T-helper 9 cell (primary cell): ENCODE results near the gene SENP1.

Source experiments
- DNase-seq: peaks from one replicate; pipeline ENCODE4 v3.0.0-alpha.2; 2020

SENP1 gene

DNA sequence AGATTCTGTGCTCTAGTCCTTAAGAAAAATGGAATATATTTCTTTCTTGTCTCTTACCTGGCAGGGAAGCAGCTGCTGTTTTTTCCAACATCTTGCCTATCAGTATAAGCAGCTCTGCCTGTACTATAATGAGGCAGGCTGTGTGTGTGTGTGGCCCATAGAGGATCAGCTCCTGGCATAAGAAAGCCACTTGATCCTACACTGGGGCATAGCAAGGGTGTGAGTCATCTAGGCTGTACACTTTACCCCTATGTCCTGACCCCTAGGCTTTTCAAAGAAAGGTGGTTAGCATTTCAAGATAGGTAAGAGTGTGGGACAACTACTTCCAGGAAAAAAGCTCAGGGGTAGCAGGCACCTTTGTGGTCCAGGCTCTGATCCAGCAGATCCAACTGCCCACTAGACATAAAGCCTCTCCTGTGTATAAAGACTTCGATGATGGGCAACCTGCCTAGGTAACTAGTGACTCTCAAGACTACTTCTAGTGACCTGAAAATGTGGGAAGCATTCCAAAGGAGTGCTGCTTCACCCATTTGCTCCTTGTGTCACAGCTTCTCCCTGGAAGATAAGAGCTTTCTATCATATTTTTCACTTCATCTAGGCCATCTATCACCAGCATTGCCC is 4.9 kb upstream of the SENP1 start:
- DNase-seq: no peak

- DNase-seq: no peak
These were observed 3.5 kb upstream of the SENP1 start for GRCh38 chr12:48109424-48109823.

GRCh38 chr12:48106681-48107613 is 1.1 kb upstream of the SENP1 start:
- no peak for DNase-seq

DNA sequence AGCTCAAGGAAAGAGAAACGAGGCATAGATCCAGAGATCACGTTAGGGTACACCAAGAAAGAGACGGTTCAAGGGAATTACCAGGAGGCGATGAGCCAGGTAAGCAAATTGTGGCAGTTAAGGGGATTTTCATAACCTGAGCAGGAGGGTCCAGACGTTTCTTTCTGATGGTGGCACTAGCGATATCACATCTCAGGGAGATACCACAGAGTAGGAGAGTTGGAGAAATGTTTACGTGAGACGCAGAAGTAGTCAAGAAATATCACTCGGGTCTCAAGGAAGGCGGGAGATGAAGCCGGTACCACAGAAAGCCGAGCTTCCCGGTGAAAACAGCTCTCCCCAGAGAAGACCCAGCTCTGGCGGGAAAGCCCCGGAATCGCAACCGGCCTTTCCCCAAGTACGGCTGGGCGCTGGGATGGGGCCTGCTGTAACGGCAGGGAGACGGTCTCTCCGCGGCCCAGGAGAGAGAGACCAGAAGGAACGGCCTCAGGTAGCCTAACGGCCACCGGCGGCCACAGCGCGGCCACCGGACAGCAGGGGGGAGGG is 485 bp downstream of the SENP1 start:
- DNase-seq: peak; percentile 55

GRCh38 chr12:48104531-48104930 is 1.3 kb downstream of the SENP1 start:
- DNase-seq: no peak

DNA sequence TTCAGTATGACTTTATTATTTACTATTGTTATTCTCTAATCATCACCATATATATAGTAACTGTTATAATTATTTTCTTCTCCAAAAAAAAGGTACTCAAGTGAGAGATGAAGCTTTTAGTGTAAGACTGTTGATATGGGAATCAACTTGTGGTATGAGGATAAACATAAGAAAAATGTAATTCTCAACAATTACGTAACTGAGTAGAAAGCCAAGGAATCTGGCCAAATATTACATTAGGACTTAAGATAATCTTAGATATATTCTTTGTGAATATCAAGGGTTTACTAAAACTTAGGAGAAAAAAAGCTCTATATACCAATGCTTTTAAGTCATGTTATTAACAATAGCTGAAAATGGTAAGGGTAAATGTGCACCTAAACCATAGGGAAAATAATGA is 13.3 kb downstream of the SENP1 start:
- DNase-seq: no peak

DNA sequence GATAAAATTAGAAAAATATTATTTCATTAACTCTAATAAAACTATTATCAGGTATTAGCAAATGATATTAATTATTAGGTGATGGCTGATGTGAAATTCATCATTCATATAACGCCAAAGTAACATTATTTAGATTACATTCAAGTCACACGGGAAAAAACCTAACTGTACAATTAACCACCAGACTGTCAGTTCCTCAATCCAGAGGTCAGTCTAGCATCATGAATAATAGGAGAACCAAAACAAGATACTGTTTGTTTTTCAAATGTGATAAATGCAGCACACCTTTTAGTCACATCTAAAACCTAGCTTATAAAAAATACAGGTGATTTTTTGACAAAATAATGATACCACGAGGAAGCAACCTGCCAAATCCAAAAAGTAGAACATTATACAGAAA is 19.6 kb downstream of the SENP1 start:
- no peak for DNase-seq

DNA sequence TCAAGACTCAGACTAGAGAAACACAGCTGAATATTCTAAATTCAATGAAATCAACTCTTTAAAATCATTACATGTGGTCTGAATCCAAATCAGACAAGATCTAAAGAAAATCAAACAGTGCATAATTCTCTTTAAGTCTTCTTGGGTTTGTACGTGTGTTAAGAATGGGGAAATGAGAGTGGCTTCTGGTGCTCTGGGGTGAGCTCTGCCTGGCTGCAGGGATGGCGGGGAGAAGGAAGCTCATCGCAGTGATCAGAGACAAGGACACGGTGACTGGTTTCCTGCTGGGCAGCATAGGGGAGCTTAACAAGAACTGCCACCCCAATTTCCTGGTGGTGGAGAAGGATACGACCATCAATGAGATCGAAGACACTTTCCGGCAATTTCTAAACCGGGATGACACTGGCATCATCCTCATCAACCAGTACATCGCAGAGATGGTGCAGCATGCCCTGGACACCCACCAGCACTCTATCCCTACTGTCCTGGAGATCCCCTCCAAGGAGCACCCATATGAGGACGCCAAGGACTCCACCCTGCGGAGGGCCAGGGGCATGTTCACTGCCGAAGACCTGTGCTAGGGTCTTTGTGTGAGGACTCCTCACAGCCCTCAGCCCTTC is 20.9 kb downstream of the SENP1 start:
- no peak for DNase-seq

DNA sequence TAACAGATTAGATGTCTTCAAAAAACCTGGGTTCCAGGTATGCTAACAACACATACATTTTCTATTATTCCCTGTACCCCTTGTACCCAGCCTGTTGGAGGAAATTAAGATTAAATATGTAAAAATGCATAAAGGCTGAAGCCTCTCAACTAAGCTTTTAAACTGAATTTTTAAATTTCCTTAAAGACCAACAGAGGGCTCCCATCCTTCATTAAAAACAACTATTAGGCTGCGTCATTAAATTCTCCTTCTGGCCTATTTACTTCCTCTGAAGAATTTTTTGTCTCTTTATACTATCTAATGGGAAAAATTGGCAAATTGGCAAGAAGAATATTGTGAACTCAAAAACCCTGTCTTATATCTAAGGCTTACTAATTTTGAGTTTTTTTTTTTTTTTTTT is 21.8 kb downstream of the SENP1 start:
- no peak for DNase-seq

DNA sequence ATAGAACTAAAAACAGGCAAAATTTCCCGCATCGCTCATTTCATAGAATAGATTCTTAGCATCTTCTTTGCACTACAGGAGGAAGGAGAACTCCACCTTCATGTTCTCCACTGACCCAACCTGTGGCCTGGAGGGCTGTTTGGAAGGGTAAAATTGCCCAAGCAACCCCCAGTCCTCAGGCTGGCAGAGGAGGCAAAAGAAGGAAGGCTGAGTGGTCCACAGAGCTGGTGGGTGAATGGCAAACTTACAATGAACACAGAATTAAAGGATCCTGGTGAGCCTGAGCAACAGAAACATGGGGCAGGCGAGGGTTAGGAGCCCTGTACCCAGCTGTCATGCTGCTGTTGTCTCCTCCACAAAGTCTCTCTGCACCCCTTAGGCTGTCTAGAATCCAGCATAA is 25.1 kb downstream of the SENP1 start:
- DNase-seq: no peak

DNA sequence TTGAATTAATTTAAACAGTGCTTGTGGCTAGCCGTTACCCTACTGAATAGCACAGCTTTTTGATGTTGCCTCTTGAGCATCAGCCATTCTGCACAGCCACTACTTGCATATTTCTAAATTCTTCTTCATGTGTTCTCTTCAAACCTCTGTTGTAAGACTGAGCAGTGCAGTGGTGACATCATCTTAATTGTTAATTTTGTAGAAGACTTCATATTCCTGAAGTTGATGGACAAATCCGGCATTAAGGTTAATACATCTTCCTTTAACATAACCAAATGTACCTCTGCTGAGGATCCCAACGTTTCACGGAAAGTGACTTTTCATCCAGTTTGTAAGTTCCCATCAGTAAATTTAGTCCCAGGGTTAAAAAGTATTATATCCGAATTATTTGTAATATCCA is 25.6 kb downstream of the SENP1 start:
- no peak for DNase-seq

GRCh38 chr12:48078901-48079300 is 27.0 kb downstream of the SENP1 start:
- no peak for DNase-seq

GRCh38 chr12:48077111-48077510 is 28.8 kb downstream of the SENP1 start:
- DNase-seq: no peak

GRCh38 chr12:48075832-48076231 is 30.0 kb downstream of the SENP1 start:
- DNase-seq: no peak

- no peak for DNase-seq
These were observed 31.6 kb downstream of the SENP1 start for GRCh38 chr12:48074266-48074665.

DNA sequence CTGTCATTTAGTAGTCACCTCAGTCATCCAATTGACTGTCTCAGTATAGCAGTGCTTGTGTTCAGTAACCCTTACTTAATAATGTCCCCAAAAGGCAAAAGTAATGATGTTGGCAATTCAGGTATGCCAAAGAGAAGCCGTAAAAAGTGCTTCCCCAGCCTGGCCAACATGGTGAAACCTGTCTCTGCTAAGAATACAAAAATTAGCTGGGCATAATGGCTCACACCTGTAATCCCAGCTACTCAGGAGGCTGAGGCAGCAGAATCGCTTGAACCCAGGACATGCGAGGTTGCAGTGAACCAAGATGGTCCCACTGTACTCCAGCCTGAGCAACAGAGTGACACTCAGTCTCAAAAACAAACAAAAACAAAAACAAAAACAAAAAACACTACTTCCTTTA is 33.6 kb downstream of the SENP1 start:
- no peak for DNase-seq

DNA sequence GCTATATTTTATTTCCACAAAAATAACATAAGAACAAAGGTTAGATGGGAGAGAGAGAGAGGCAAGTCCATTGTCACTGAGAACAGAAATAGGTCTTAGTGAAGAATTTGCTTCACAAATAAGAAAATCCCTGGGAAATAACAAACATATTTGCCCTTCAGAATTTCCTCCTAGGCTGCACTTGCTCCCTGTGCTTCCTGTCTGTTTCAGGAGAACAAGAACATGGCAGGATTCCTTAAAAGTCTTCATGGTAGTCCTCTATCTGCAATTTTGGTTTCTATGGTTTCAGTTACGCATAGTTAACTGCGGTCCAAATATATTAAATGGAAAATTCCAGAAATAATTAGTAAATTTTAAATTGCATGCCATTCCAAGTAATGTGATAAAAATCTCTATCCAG is 34.1 kb downstream of the SENP1 start:
- DNase-seq: no peak

- no peak for DNase-seq
These were observed 35.1 kb downstream of the SENP1 start for GRCh38 chr12:48070731-48071130.

- no peak for DNase-seq
These were observed 35.8 kb downstream of the SENP1 start for GRCh38 chr12:48070033-48070432.

DNA sequence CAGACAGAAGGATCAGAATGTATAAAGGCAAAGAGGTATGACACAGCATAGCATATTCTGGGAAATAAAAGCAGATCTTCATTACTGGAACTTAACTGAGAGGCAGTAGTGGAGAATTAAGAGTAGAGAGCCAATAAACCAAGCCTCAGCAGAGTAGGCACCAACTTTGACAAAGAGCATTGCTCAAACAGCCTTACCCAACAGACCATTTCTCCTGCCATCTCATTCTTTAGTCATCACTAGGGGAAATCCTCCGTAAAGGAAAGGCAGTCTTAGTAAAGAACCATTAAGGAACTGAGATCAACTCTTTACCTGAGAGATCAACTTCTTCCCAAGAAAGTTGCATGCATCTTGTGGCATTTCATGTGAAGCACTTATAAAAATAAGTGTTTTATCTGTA is 36.6 kb downstream of the SENP1 start:
- DNase-seq: no peak

GRCh38 chr12:48068457-48068856 is 37.4 kb downstream of the SENP1 start:
- DNase-seq: no peak

DNA sequence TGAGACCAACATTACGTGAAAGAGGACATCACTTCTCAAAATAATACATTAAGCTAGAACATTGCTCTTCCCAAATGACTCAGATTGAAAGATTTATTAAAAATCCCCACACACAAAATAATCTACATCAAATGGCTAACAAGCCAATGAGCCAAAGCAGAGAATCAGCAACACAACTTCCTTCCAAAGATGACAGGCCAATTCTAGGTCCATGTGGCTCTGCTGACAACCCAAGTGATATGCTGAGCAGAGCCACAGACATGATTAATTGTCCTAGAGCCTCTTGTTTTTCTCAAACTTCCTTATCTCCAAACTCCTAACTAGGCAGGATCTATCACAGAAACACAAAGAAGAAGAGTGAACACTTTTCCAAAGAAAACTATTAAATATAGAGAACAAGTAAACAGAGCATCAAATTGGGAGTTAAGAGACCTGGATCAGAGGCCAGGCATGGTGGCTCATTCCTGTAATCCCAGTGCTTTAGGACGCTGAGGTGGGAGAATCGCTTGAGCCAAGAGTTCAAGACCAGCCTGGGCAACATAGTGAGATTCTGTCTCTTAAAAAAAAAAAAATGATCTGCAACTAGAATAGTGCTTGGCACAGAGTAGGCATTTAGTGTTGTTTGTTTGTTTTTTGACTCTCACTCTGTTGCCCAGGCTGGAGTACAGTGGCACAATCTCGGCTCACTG is 38.5 kb downstream of the SENP1 start:
- no peak for DNase-seq

DNA sequence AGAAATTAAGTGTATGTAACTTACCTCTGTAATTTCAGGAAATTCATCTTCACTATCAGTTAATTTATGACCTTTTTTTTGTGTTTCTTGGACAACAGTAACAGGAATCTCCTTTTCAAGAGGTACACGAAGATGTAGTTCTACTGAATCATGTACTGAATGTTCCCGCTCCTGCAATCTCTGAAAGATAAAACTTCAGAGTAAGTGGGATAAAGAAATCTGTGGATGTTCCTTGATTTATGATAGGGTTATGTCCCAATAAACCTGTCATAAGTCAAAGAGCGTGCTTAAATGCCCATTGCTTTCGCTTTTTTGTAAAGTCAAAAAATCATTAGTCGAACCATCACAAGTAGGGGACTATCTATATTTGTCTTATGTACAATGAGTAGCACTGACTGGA is 40.8 kb downstream of the SENP1 start:
- DNase-seq: no peak
